PC-3 (cell line): ENCODE results near the gene PYDC1. TPM values are rescaled to one million over a fixed set of nuclear protein-coding genes. Genes with fewer than 3 reads are reported as not detected.

Source experiments
- ATAC-seq: fragments of 200-7000 bp; cut with Tn5 transposase; 2 replicates; pipeline ENCODE4 v1.9.1; 2020; ENCODE audit warnings: mild to moderate bottlenecking, moderate library complexity
- BruUV-seq: library from RNA; stranded (reverse); fragments of 400-500 nt; replicated peaks from 2 replicates; lab custom pipeline; 2021; lab: Mats Ljungman, UMichigan
- CTCF ChIA-PET: fragments of 300-600 bp; sonication (Branson Sonifier 250); formaldehyde crosslinking; loops from one replicate; lab custom pipeline; 2022; ENCODE audit warnings: antibody characterized with exemption; lab: Charles Lee
- POLR2A ChIA-PET: fragments of 300-600 bp; sonication (Branson Sonifier 250); formaldehyde crosslinking; loops from one replicate; lab custom pipeline; 2022; ENCODE audit warnings: antibody characterized with exemption; ENCODE audit not compliant: unreplicated experiment; lab: Charles Lee
- DNase-seq: peaks from one replicate; pipeline ENCODE4 v3.0.0-alpha.2; 2015
- H2AFZ ChIP-seq: fragments of 300-600 bp; sonication (generic); 2 replicates; pipeline ENCODE4 v1.6.0; 2016; ENCODE audit warnings: antibody characterized with exemption, low read length
- H3F3A ChIP-seq: fragments of 300-600 bp; sonication (generic); one replicate; pipeline ENCODE4 v1.6.0; 2017; ENCODE audit warnings: antibody characterized with exemption, low read length, control low read depth, mild to moderate bottlenecking; ENCODE audit not compliant: unreplicated experiment
- H3K27ac ChIP-seq: fragments of 300-600 bp; sonication (generic); 2 replicates; pipeline ENCODE4 v1.5.1; 2016; ENCODE audit warnings: mild to moderate bottlenecking, low read length
- H3K27me3 ChIP-seq: fragments of 300-600 bp; sonication (generic); 2 replicates; pipeline ENCODE4 v1.6.1; 2016; ENCODE audit warnings: low read length, mixed read lengths
- H3K36me3 ChIP-seq: fragments of 300-600 bp; sonication (generic); 2 replicates; pipeline ENCODE4 v1.6.1; 2016; ENCODE audit warnings: low read depth, mixed run types, low read length, mixed read lengths
- H3K4me1 ChIP-seq: fragments of 300-600 bp; sonication (generic); 2 replicates; pipeline ENCODE4 v1.5.1; 2016; ENCODE audit warnings: low read length; ENCODE audit not compliant: insufficient read depth
- H3K4me2 ChIP-seq: fragments of 300-600 bp; sonication (generic); 2 replicates; pipeline ENCODE4 v1.6.0; 2016; ENCODE audit warnings: low read length
- H3K4me3 ChIP-seq: fragments of 300-600 bp; sonication (generic); 2 replicates; pipeline ENCODE4 v1.5.1; 2016; ENCODE audit warnings: mild to moderate bottlenecking, low read length, mixed read lengths
- H3K79me2 ChIP-seq: fragments of 300-600 bp; sonication (generic); 2 replicates; pipeline ENCODE4 v1.6.1; 2017; ENCODE audit warnings: low read length, mixed read lengths
- H3K9ac ChIP-seq: fragments of 300-600 bp; sonication (generic); 2 replicates; pipeline ENCODE4 v1.6.0; 2016; ENCODE audit warnings: mild to moderate bottlenecking, low read length
- H3K9me2 ChIP-seq: fragments of 300-600 bp; sonication (generic); replicated peaks from 2 replicates; pipeline ENCODE4 v1.6.1; 2016; ENCODE audit warnings: mixed run types, low read length, mixed read lengths
- H3K9me3 ChIP-seq: fragments of 300-600 bp; sonication (generic); 2 replicates; pipeline ENCODE4 v1.6.1; 2016; ENCODE audit warnings: low read length, mixed read lengths
- H4K20me1 ChIP-seq: fragments of 300-600 bp; sonication (generic); 2 replicates; pipeline ENCODE4 v1.6.1; 2016; ENCODE audit warnings: low read length, mixed read lengths
- CTCF ChIP-seq: fragments of 300-600 bp; sonication (generic); conservative IDR thresholded peaks from 2 replicates; pipeline ENCODE4 v1.5.1; 2017; ENCODE audit warnings: antibody characterized with exemption, low read depth, mild to moderate bottlenecking, low read length
- EZH2 ChIP-seq: fragments of 300-600 bp; sonication (generic); IDR thresholded peaks from one replicate; pipeline ENCODE4 v1.6.1; 2017; ENCODE audit warnings: antibody characterized with exemption, mild to moderate bottlenecking, low read length; ENCODE audit not compliant: unreplicated experiment
- EZH2phosphoT487 ChIP-seq: fragments of 300-600 bp; sonication (generic); IDR thresholded peaks from 2 replicates; pipeline ENCODE4 v1.6.1; 2018; ENCODE audit warnings: mild to moderate bottlenecking, antibody characterized with exemption, low read length, borderline replicate concordance
- intact Hi-C: fragments of 100-400 bp; cut with micrococcal nuclease; formaldehyde crosslinking; loops from 2 replicates; pipeline ENCODE4 v1.9.0; 2023
- total RNA-seq: library from RNA; depleted of rRNA; stranded (reverse); fragments of >200 nt; gene quantifications from 2 replicates; pipeline ENCODE4 v1.2.3, GENCODE V29; 2014

PYDC1 gene
- total RNA-seq, 1 experiment from 2014 or later = not detected

DNA sequence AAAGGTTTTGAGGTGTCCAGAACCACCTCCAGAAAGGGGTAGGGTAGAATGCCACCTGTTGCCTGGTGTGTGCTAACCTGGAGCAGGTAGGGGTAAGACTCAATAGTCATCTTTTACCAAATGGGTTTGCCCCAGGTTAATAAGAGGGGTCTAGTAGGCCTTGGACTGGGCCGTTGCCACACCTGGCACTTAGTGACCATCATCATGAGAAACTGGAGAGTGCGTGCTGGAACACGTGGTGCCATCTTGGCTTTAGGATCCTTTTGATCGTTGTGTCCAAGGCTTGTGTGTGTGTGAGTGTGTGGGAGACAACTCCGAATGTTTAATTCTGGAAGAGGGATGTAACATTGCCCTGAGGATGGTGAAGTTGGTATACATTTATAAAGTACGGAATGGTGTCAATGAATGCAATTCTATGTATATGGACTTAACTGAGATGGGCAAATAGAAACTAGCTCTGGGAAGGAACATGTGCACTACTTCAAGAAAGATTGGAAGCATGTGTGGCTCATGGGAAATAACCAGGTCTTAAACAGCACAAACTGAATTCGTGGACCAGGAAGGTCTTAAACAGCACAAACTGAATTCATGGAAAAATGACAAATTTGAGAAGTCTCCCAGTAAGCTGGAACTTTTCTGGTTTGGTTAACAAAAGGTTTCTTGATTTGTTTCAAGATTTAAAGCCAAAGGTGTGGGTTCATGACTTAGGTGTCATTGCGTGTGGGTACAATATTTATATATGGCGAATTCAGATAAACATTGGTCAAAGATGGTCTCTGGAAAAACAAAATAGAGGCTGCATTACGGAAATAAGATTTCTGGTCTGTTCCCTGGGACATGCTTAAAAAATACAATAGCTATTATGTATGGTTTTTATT is 29.8 kb downstream of the PYDC1 start:
- Histone ChIP-seq H3K79me2 (peaks cover 55% of the 10 kb centered on the region), H3K27me3 (no peaks in the 10 kb centered on the region), H3K9me3 (no peaks in the 10 kb centered on the region), H2AFZ (no peak overlapping the region), H4K20me1 (peaks cover 84% of the 10 kb centered on the region), H3K36me3 (peaks cover 98% of the 10 kb centered on the region), H3K9ac (no peak overlapping the region), H3K4me1 (0 out of 2 replicates have a peak, but pooled peaks cover 6% of the 10 kb centered on the region), H3K4me2 (no peak overlapping the region), H3K9me2 (no peaks in the 10 kb centered on the region), H3K27ac (no peak overlapping the region), H3F3A (no peaks in the 10 kb centered on the region), H3K4me3 (no peak overlapping the region)
- ATAC-seq = no peak
- ChIA-PET CTCF (no interaction called here), POLR2A (no interaction called here)
- BruUV-seq = no TSS peak
- no peak for TF ChIP-seq EZH2phosphoT487
- no peak for TF ChIP-seq EZH2
- TF ChIP-seq CTCF = no peak
- intact Hi-C loops = no loop called here
- DNase-seq = no peak

GRCh38 chr16:31186176-31186575 is 30.8 kb downstream of the PYDC1 start:
- Histone ChIP-seq H4K20me1 (peaks cover 94% of the 10 kb centered on the region), H2AFZ (no peak overlapping the region), H3K27me3 (no peaks in the 10 kb centered on the region), H3K4me3 (no peak overlapping the region), H3F3A (no peaks in the 10 kb centered on the region), H3K9me3 (no peaks in the 10 kb centered on the region), H3K79me2 (peaks cover 64% of the 10 kb centered on the region), H3K9ac (no peak overlapping the region), H3K4me2 (no peak overlapping the region), H3K9me2 (no peaks in the 10 kb centered on the region), H3K4me1 (0 out of 2 replicates have a peak, but pooled peaks cover 6% of the 10 kb centered on the region), H3K36me3 (peaks cover 95% of the 10 kb centered on the region), H3K27ac (no peak overlapping the region)
- ATAC-seq (no peak), DNase-seq (no peak)
- TF ChIP-seq EZH2 (no peak), EZH2phosphoT487 (no peak), CTCF (no peak)
- ChIA-PET POLR2A (no interaction called here), CTCF (no interaction called here)
- BruUV-seq = no TSS peak
- intact Hi-C loops = no loop called here

GRCh38 chr16:31185339-31185738 is 31.6 kb downstream of the PYDC1 start:
- peaks cover 73% of the 10 kb centered on the region for H3K79me2 ChIP-seq
- peaks cover 88% of the 10 kb centered on the region for H3K36me3 ChIP-seq

More at GRCh38 chr16:31185339-31185738, 31.6 kb downstream of the PYDC1 start:
- H3K9me2 ChIP-seq = no peaks in the 10 kb centered on the region
- H3K4me2 ChIP-seq = no peak overlapping the region
- H3K27ac ChIP-seq = no peak overlapping the region
- H2AFZ ChIP-seq = no peak overlapping the region
- 0 out of 2 replicates have a peak, but pooled peaks cover 6% of the 10 kb centered on the region for H3K4me1 ChIP-seq
- ChIA-PET CTCF (no interaction called here), POLR2A (no interaction called here)
- peaks cover 95% of the 10 kb centered on the region for H4K20me1 ChIP-seq
- no peaks in the 10 kb centered on the region for H3K9me3 ChIP-seq
- intact Hi-C loops = no loop called here
- no peaks in the 10 kb centered on the region for H3K27me3 ChIP-seq
- H3K9ac ChIP-seq = no peak overlapping the region
- no TSS peak for BruUV-seq
- no peak for ATAC-seq
- no peak overlapping the region for H3K4me3 ChIP-seq
- DNase-seq = no peak
- TF ChIP-seq EZH2 (no peak), CTCF (no peak), EZH2phosphoT487 (no peak)
- H3F3A ChIP-seq = no peaks in the 10 kb centered on the region
